A549 (cell line): ENCODE measurements around the gene PEA15. TPM values are rescaled to one million over a fixed set of nuclear protein-coding genes. Genes with fewer than 3 reads are reported as not detected.
A peak's percentile ranks its signal among the peaks of the same experiment; 100 is the strongest.

Source experiments
- ATAC-seq, 2 experiments: fragments of 200-7000 bp in 1 of 2; fragments of >200 bp in 1 of 2; cut with Nextera tagmentation in 1 of 2; cut with Tn5 transposase in 1 of 2; 3 replicates each; pipeline versions ENCODE4 v1.8.0 to v1.9.1; 2018 to 2020; ENCODE audit warnings: mild to moderate bottlenecking in 1 of 2, moderate library complexity in 1 of 2
- CTCF ChIA-PET: fragments of 300-600 bp; sonication (Branson Sonifier 250); formaldehyde crosslinking; extraction: SDS; loops from one replicate; lab custom pipeline; 2021; ENCODE audit warnings: antibody characterized with exemption, inconsistent platforms; lab: Yijun Ruan, JAX
- POLR2A ChIA-PET: fragments of 350-600 bp; formaldehyde crosslinking; extraction: SDS; loops from one replicate; lab custom pipeline; 2021; ENCODE audit warnings: antibody characterized with exemption, inconsistent platforms; lab: Yijun Ruan, JAX
- DNase-seq, 2 experiments: peaks; one replicate each; pipeline versions ENCODE4 v3.0.0 to v3.0.0-alpha.2; 2011 to 2016; ENCODE audit warnings: low read depth in 1 of 2, low spot score in 1 of 2
- FAIRE-seq: peaks from 2 replicates; lab custom pipeline; 2011; peaks lifted over from hg19 to GRCh38; lab: Jason Lieb, UNC
- H3K27ac ChIP-seq, 2 experiments: fragments of >200 bp; sonication (Bioruptor Twin); formaldehyde crosslinking; 3 replicates each; pipeline ENCODE4 v1.5.1; 2016 to 2017
- H3K4me1 ChIP-seq: fragments of >200 bp; sonication (Bioruptor Twin); formaldehyde crosslinking; 3 replicates; pipeline ENCODE4 v1.6.1; 2016
- H3K4me2 ChIP-seq: fragments of >200 bp; sonication (Bioruptor Twin); formaldehyde crosslinking; 3 replicates; pipeline ENCODE4 v1.6.1; 2016
- H3K4me3 ChIP-seq: fragments of >200 bp; sonication (Bioruptor Twin); formaldehyde crosslinking; 3 replicates; pipeline ENCODE4 v1.5.1; 2016
- H3K9me3 ChIP-seq: fragments of >200 bp; sonication (Bioruptor Twin); formaldehyde crosslinking; 3 replicates; pipeline ENCODE4 v1.6.1; 2016
- ATOH8 ChIP-seq: fragments of 250-450 bp; sonication (Bioruptor Pico); IDR thresholded peaks from 2 replicates; pipeline ENCODE4 v1.5.0; 2020; ENCODE audit warnings: low read depth, mild to moderate bottlenecking, moderate library complexity
- CEBPB ChIP-seq, 2 experiments: fragments of >200 bp in 1 of 2; sonication (Bioruptor Twin) in 1 of 2; formaldehyde crosslinking in 1 of 2; IDR thresholded peaks; 2 replicates each; pipeline ENCODE4 v1.6.1; 2012 to 2016
- CTCF ChIP-seq: fragments of >200 bp; sonication (Bioruptor Twin); formaldehyde crosslinking; IDR thresholded peaks from 3 replicates; pipeline ENCODE4 v1.5.1; 2016
- ELK1 ChIP-seq: fragments of 150-350 bp; IDR thresholded peaks from 2 replicates; pipeline ENCODE4 v1.6.1; 2014; ENCODE audit warnings: low read depth, mild to moderate bottlenecking, low read length
- FOSL2 ChIP-seq, 2 experiments: fragments of 450-650 bp in 1 of 2; fragments of >200 bp in 1 of 2; sonication (Bioruptor Twin) in 1 of 2; formaldehyde crosslinking; IDR thresholded peaks; 2 replicates each; pipeline versions ENCODE4 v1.5.0 to v1.6.1; 2016 to 2020; ENCODE audit warnings: mild to moderate bottlenecking in 1 of 2, moderate library complexity in 1 of 2
- MYC ChIP-seq: IDR thresholded peaks from 2 replicates; pipeline ENCODE4 v1.6.1; 2012; ENCODE audit warnings: mild to moderate bottlenecking, inconsistent platforms, low read length, improper control_type of control experiment, borderline replicate concordance
- NFE2L2 ChIP-seq: fragments of 150-350 bp; conservative IDR thresholded peaks from 2 replicates; pipeline ENCODE4 v1.6.1; 2014; ENCODE audit warnings: low read length
- NPAS2 ChIP-seq: fragments of 250-450 bp; sonication (Bioruptor Pico); IDR thresholded peaks from 2 replicates; pipeline ENCODE4 v1.8.0; 2022; ENCODE audit warnings: mild to moderate bottlenecking, moderate library complexity, borderline replicate concordance
- PBX3 ChIP-seq: IDR thresholded peaks from 2 replicates; pipeline ENCODE4 v1.6.1; 2012
- PHF8 ChIP-seq: fragments of 200-600 bp; sonication (generic); IDR thresholded peaks from 2 replicates; pipeline ENCODE4 v1.6.1; 2016; ENCODE audit warnings: low read depth, mild to moderate bottlenecking, antibody characterized with exemption, moderate library complexity, borderline replicate concordance
- RAD21 ChIP-seq, 2 experiments: fragments of >200 bp in 1 of 2; sonication (Bioruptor Twin) in 1 of 2; formaldehyde crosslinking in 1 of 2; IDR thresholded peaks in 1 of 2; conservative IDR thresholded peaks in 1 of 2; 2 replicates in 1 of 2; 3 replicates in 1 of 2; pipeline ENCODE4 v1.6.1; 2012 to 2018; ENCODE audit warnings: inconsistent platforms in 1 of 2
- RARB ChIP-seq: fragments of 250-450 bp; sonication (Bioruptor Pico); IDR thresholded peaks from 2 replicates; pipeline ENCODE4 v1.8.0; 2021; ENCODE audit warnings: mild to moderate bottlenecking, moderate library complexity
- RCOR1 ChIP-seq: fragments of 150-350 bp; IDR thresholded peaks from 2 replicates; pipeline ENCODE4 v1.6.1; 2014; ENCODE audit warnings: antibody characterized with exemption, low read length, low read depth
- SMC3 ChIP-seq: fragments of >200 bp; sonication (Bioruptor Twin); formaldehyde crosslinking; IDR thresholded peaks from 3 replicates; pipeline ENCODE4 v1.6.1; 2018; ENCODE audit warnings: inconsistent platforms
- SREBF2 ChIP-seq: fragments of 450-650 bp; IDR thresholded peaks from 2 replicates; pipeline ENCODE4 v1.6.1; 2014; ENCODE audit warnings: mild to moderate bottlenecking, moderate library complexity
- ZFP36 ChIP-seq: fragments of 450-650 bp; IDR thresholded peaks from 2 replicates; pipeline ENCODE4 v1.6.1; 2014; ENCODE audit warnings: borderline replicate concordance; ENCODE audit not compliant: partially characterized antibody
- ZNF302 ChIP-seq: fragments of 250-450 bp; sonication (Bioruptor Pico); IDR thresholded peaks from 2 replicates; pipeline ENCODE4 v1.9.0; 2021; ENCODE audit warnings: inconsistent platforms, mild to moderate bottlenecking, moderate library complexity
- WGBS: methylation state at CpG from one replicate; pipeline ENCODE4 v1.1.6; 2017; ENCODE audit errors: missing lambda C conversion rate; 5-methylcytosine and 5-hydroxymethylcytosine counted together
- polyA plus RNA-seq, 4 experiments: library from polyadenylated mRNA; depleted of rRNA in 3 of 4; stranded (reverse); fragments of >200 nt; fragmentation: RNase III in 1 of 4; extraction: RNeasy Plus Mini Kit Qiagen cat#74134 plus additional on column Dnase treatment in 1 of 4; gene quantifications; 2 replicates in 3 of 4; 3 replicates in 1 of 4; pipeline ENCODE4 v1.2.3, GENCODE V29; 2011 to 2017

PEA15 gene
- polyA plus RNA-seq, 2 of the 4 experiments (the other 2 are of a cell fraction) = 115 to 136 TPM

GRCh38 chr1:160247053-160247452, 41.9 kb downstream of the PEA15 start:
- H3K9me3 ChIP-seq = no peaks in the 10 kb centered on the region
- FAIRE-seq = no peak
- TF ChIP-seq ZFP36 (no peak), PHF8 (no peak), NFE2L2 (no peak), PBX3 (no peak), RARB (no peak), NPAS2 (no peak), RCOR1 (no peak), FOSL2 (IDR thresholded peaks at IDR 0.05) (no peak), FOSL2 (CRISPR knock-in tag; IDR thresholded peaks at IDR 0.05) (no peak), MYC (no peak)
- TF ChIP-seq, all 56 proteins: peak for 0
- ATAC-seq = no peak
- Histone ChIP-seq H3K4me1 (peaks cover 16% of the 10 kb centered on the region), H3K4me2 (no peak overlapping the region), H3K27ac (no peak overlapping the region), H3K4me3 (no peak overlapping the region)
- no peak for DNase-seq
- ChIA-PET POLR2A (no interaction called here), CTCF (interaction anchor here (1.9 to 4.2 kb wide), 3 partner anchors 8 to 146 kb away, joined by 5 to 26 read pairs (median 10); no protein-coding TSS in a partner anchor)
- WGBS = 95% methylated on average over 1 of the region's 1 CpG

GRCh38 chr1:160251011-160251410, 45.8 kb downstream of the PEA15 start:
- no peak for TF ChIP-seq ELK1
- ATAC-seq (no peak), FAIRE-seq (no peak), DNase-seq (no peak)
- ChIA-PET CTCF (interaction anchor here (0.9 to 12.4 kb wide), 23 partner anchors 10 to 211 kb away, joined by 3 to 203 read pairs (median 8); partner anchors contain the start of genes ATP1A2, CASQ1 and DCAF8), POLR2A (interaction anchor here (2.3 kb wide), 1 partner anchor 10 kb away, joined by 22 read pairs; the partner anchor contains the start of gene DCAF8)
- H3K9me3 ChIP-seq = no peaks in the 10 kb centered on the region
- H3K4me2 ChIP-seq = no peak overlapping the region
- H3K27ac ChIP-seq = no peak overlapping the region
- H3K4me3 ChIP-seq = no peak overlapping the region
- peaks cover 10% of the 10 kb centered on the region for H3K4me1 ChIP-seq

- Histone ChIP-seq H3K9me3 (no peaks in the 10 kb centered on the region), H3K27ac (no peak overlapping the region), H3K4me1 (peaks cover 16% of the 10 kb centered on the region), H3K4me2 (no peak overlapping the region), H3K4me3 (no peak overlapping the region)
- DNase-seq = peak; percentile 70 to 73
- TF ChIP-seq ATOH8 (CRISPR knock-in tag) = no peak
- peak; percentile 83 to 85 for TF ChIP-seq RAD21 (conservative IDR thresholded peaks at IDR 0.05 in 1 of 2, IDR thresholded peaks at IDR 0.05 in 1 of 2)
- TF ChIP-seq ZNF302 (CRISPR knock-in tag) = no peak
- TF ChIP-seq CTCF = peak; percentile 77
- TF ChIP-seq SREBF2 = no peak
- TF ChIP-seq CEBPB (IDR thresholded peaks at IDR 0.05) = peak; percentile 60 to 91; a peak in 3 of 4 replicates
- peak; percentile 73 for TF ChIP-seq SMC3
- FAIRE-seq = no peak
- CTCF ChIA-PET = interaction anchor here (0.6 to 12.4 kb wide), 57 partner anchors 11 to 1119 kb away, joined by 3 to 203 read pairs (median 5); partner anchors contain the start of genes ATP1A2, CASQ1, DCAF8 and IGSF8
- POLR2A ChIA-PET = interaction anchor here (1.1 to 2.3 kb wide), 2 partner anchors 10 to 151 kb away, joined by 3 to 22 read pairs; partner anchors contain the start of gene DCAF8
- ATAC-seq = peak; percentile 98 to 99
- 74% methylated on average over 5 of the region's 5 CpGs for WGBS
Measured at GRCh38 chr1:160251687-160252526, 46.7 kb downstream of the PEA15 start.
